ENCODE results near the gene NEBL.
"Not testable (repeated sequence)": the region's sequence is repeated elsewhere in the genome, so short reads cannot be mapped to it uniquely, and the experiment has no call there.

NEBL gene, protein sequence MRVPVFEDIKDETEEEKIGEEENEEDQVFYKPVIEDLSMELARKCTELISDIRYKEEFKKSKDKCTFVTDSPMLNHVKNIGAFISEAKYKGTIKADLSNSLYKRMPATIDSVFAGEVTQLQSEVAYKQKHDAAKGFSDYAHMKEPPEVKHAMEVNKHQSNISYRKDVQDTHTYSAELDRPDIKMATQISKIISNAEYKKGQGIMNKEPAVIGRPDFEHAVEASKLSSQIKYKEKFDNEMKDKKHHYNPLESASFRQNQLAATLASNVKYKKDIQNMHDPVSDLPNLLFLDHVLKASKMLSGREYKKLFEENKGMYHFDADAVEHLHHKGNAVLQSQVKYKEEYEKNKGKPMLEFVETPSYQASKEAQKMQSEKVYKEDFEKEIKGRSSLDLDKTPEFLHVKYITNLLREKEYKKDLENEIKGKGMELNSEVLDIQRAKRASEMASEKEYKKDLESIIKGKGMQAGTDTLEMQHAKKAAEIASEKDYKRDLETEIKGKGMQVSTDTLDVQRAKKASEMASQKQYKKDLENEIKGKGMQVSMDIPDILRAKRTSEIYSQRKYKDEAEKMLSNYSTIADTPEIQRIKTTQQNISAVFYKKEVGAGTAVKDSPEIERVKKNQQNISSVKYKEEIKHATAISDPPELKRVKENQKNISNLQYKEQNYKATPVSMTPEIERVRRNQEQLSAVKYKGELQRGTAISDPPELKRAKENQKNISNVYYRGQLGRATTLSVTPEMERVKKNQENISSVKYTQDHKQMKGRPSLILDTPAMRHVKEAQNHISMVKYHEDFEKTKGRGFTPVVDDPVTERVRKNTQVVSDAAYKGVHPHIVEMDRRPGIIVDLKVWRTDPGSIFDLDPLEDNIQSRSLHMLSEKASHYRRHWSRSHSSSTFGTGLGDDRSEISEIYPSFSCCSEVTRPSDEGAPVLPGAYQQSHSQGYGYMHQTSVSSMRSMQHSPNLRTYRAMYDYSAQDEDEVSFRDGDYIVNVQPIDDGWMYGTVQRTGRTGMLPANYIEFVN

DNA sequence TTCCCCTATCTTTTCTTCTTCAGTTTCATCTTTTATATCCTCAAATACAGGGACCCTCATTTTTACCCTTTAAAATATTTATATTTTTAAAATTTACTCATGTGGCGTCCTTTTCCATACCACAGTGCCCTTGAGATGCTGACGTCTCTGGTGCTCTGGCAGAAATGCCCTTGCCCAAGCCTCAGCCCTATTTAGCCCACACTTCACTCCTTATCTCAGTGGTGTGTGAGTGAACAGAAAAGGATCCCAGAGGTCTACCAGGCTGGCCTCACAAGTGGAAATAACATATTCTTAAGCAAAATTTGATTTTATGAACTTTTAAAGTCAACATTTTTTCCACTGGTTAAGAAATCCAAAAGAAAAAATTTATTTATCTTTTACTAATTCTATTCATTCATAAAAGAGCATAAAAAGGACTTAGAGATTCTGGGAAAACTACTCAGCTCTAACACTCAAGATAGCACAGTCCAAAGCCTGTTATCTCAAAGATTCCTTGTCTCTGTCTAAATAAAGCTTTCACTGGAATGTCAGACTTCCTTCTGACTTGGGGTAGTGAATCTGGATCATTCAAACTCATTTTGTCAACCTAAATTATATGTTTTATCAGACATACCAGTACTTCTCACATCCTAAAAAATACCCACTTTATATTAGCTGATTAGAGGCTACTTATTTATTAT, at the start of gene NEBL:
Gene NEBL, minus strand, starts transcription at position 166 of the 680 bp plus-strand sequence. Its CDS starts 106 bp downstream, at position 60.
- TF ChIP-seq, protein P1, sequence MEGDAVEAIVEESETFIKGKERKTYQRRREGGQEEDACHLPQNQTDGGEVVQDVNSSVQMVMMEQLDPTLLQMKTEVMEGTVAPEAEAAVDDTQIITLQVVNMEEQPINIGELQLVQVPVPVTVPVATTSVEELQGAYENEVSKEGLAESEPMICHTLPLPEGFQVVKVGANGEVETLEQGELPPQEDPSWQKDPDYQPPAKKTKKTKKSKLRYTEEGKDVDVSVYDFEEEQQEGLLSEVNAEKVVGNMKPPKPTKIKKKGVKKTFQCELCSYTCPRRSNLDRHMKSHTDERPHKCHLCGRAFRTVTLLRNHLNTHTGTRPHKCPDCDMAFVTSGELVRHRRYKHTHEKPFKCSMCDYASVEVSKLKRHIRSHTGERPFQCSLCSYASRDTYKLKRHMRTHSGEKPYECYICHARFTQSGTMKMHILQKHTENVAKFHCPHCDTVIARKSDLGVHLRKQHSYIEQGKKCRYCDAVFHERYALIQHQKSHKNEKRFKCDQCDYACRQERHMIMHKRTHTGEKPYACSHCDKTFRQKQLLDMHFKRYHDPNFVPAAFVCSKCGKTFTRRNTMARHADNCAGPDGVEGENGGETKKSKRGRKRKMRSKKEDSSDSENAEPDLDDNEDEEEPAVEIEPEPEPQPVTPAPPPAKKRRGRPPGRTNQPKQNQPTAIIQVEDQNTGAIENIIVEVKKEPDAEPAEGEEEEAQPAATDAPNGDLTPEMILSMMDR (IDR thresholded peaks at IDR 0.05; ENCODE audit: insufficient read depth, low read length, poor library complexity, severe bottlenecking), result no peak
- no peaks in the 10 kb centered on the region for H3K27me3 ChIP-seq (replicated peaks; ENCODE audit: control insufficient read depth, insufficient read depth, low read length)
- no peak within 1 kb of the TSS for H3K4me3 ChIP-seq (replicated peaks; ENCODE audit: low read depth, low read length)
- H3K36me3 ChIP-seq (ENCODE audit: control insufficient read depth, insufficient read depth, low read length), result no peaks in the 10 kb centered on the region
- DNase-seq (ENCODE audit: extremely low read depth, insufficient read length), result no peak

DNA sequence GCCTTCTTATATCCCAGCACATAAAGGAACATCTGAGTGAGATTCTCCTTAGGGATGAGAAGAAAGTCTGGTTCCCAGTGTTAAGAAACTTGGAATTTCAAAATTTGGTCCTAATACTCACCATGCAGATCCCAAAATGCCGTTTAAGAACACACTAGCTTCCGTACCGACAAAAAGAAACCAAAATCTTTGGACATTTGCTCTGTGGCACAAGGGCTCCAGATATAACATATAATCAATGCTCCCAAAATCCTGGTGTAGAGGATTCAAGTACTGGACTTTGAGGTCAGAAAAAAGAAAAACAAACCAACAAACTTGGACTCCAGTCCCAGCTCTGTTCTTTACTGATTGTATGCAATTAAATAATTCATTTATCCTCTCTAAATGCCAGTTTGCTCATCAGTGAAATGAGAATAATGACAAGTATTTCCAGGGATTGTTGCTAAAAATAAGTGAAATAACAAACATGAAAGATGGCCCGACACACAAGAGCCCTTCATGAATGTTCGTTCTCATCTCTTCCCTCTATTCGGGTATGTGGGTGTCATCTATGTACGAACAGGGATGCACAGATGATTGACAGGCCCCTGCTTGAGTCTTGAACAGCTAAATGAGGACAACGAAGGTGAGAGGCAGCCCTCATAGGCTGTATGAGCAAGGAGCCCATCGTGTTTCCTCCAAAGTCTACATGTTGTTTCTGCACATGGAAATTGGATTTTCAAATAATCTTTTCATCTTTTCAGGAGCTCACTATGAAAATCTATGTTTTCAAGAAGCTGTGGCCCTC, 48.6 kb upstream of the NEBL start:
- TF ChIP-seq, protein P1 (IDR thresholded peaks at IDR 0.05; ENCODE audit: insufficient read depth, low read length, poor library complexity, severe bottlenecking), result no peak
- Histone ChIP-seq H3K36me3 (ENCODE audit: control insufficient read depth, insufficient read depth, low read length) (no peaks in the 10 kb centered on the region), H3K4me3 (replicated peaks; ENCODE audit: low read depth, low read length) (no peak overlapping the region), H3K27me3 (replicated peaks; ENCODE audit: control insufficient read depth, insufficient read depth, low read length) (no peaks in the 10 kb centered on the region)
- DNase-seq (ENCODE audit: extremely low read depth, insufficient read length), result no peak

DNA sequence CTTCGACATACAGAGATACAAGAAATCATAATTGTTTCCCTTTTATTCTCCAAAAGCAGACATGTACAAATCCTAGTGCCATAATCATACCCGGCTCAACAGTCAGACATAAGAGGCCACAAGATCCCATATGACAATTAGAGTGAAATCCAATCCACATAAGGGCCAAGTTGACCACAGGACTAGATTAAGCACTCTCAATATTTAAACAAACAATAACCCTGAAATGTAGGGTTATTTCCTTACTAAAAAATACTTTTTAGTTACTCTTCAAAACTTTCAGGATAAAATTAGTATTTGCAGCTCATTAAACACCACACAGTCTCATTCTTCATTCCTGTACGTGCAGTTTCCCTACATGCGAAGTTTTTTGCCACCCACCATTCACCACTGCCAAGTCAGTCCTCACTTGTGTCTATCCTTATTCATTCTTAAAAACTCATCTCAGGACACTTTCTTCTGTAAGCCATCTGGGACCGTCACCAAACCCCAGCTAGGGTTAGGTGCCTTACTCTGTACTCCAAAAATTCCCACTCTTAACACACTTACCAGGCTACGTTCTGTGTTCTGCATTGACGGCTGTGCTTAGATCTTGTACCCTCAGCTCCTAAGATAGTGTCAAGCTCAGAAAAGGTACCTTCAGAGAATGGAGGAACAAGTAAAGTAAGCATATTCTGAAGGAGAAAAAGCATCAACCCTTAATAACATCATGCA, 47.8 kb upstream of the NEBL start:
- TF ChIP-seq, protein P1 (IDR thresholded peaks at IDR 0.05; ENCODE audit: insufficient read depth, low read length, poor library complexity, severe bottlenecking), result no peak
- DNase-seq (ENCODE audit: extremely low read depth, insufficient read length), result no peak
- no peaks in the 10 kb centered on the region for H3K36me3 ChIP-seq (ENCODE audit: control insufficient read depth, insufficient read depth, low read length)
- H3K27me3 ChIP-seq (replicated peaks; ENCODE audit: control insufficient read depth, insufficient read depth, low read length), result no peaks in the 10 kb centered on the region
- no peak overlapping the region for H3K4me3 ChIP-seq (replicated peaks; ENCODE audit: low read depth, low read length)

DNA sequence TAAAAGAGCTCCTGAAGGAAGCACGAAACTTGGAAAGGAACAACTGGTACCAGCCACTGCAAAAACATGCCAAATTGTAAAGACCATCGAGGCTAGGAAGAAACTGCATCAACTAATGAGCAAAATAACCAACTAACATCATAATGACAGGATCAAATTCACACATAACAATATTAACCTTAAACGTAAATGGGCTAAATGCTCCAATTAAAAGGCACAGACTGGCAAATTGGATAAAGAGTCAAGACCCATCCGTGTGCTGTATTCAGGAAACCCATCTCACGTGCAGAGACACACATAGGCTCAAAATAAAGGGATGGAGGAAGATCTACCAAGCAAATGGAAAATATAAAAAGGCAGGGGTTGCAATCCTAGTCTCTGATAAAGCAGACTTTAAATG, 42.3 kb upstream of the NEBL start:
- not testable (repeated sequence) for DNase-seq (ENCODE audit: extremely low read depth, insufficient read length); H3K36me3 ChIP-seq (ENCODE audit: control insufficient read depth, insufficient read depth, low read length); H3K4me3 ChIP-seq (replicated peaks; ENCODE audit: low read depth, low read length); H3K27me3 ChIP-seq (replicated peaks; ENCODE audit: control insufficient read depth, insufficient read depth, low read length)

DNA sequence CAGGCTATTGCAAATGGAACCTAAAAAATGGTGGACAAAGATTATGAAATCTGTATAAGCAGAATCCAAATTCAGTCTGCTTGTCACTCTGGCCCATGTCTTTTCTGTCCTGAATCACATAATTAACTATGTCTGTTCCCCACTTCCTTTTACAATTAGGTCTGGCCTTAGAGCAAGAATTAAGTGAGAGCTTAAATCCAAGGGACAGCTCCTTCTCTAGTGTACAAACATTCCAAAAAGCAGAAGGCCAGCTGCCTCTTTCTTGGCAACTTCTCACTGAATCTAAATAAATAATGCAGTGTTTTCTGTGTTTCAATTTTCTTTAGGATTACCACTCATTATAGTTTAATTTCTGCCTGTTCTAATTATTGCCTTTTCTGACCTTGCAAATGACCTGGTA, 39.3 kb upstream of the NEBL start:
- Histone ChIP-seq H3K4me3 (replicated peaks; ENCODE audit: low read depth, low read length) (no peak overlapping the region), H3K36me3 (ENCODE audit: control insufficient read depth, insufficient read depth, low read length) (no peaks in the 10 kb centered on the region), H3K27me3 (replicated peaks; ENCODE audit: control insufficient read depth, insufficient read depth, low read length) (no peaks in the 10 kb centered on the region)
- DNase-seq (ENCODE audit: extremely low read depth, insufficient read length), result no peak
- TF ChIP-seq, protein P1 (IDR thresholded peaks at IDR 0.05; ENCODE audit: insufficient read depth, low read length, poor library complexity, severe bottlenecking), result no peak

Data from GM06990 (cell line).